GM23338 (cell line): Measurements from ENCODE around the gene SOAT1. TPM values are rescaled to one million over a fixed set of nuclear protein-coding genes. Genes with fewer than 3 reads are reported as not detected.

Source experiments
- ATAC-seq: fragments of 200-7000 bp; cut with Tn5 transposase; 3 replicates; pipeline ENCODE4 v1.9.1; 2020
- DNase-seq: peaks from one replicate; pipeline ENCODE4 v3.0.0-alpha.2; 2015; ENCODE audit warnings: low spot score
- H2AFZ ChIP-seq: fragments of 200-600 bp; sonication (generic); 2 replicates; pipeline ENCODE4 v1.8.0; 2016; ENCODE audit warnings: antibody characterized with exemption, mild to moderate bottlenecking, moderate library complexity
- H3F3A ChIP-seq: fragments of 200-600 bp; sonication (generic); replicated peaks from 2 replicates; pipeline ENCODE4 v1.8.0; 2017; ENCODE audit warnings: antibody characterized with exemption, mixed run types, low read depth
- H3K27ac ChIP-seq: fragments of 200-600 bp; sonication (generic); 2 replicates; pipeline ENCODE4 v1.6.1; 2016; ENCODE audit warnings: low read depth
- H3K27me3 ChIP-seq: fragments of 200-600 bp; sonication (generic); 2 replicates; pipeline ENCODE4 v1.8.0; 2016; ENCODE audit warnings: mild to moderate bottlenecking, mixed run types, moderate library complexity; ENCODE audit not compliant: insufficient read depth
- H3K36me3 ChIP-seq: fragments of 200-600 bp; sonication (generic); 2 replicates; pipeline ENCODE4 v1.8.0; 2016; ENCODE audit warnings: mild to moderate bottlenecking; ENCODE audit not compliant: insufficient read depth
- H3K4me1 ChIP-seq: fragments of 200-600 bp; sonication (generic); 2 replicates; pipeline ENCODE4 v1.8.0; 2016; ENCODE audit warnings: mild to moderate bottlenecking, moderate library complexity; ENCODE audit not compliant: insufficient read depth
- H3K4me2 ChIP-seq: fragments of 200-600 bp; sonication (generic); 2 replicates; pipeline ENCODE4 v1.7.1; 2017; ENCODE audit warnings: mixed run types
- H3K4me3 ChIP-seq: fragments of 200-600 bp; sonication (generic); 2 replicates; pipeline ENCODE4 v1.6.1; 2016; ENCODE audit warnings: mixed run types
- H3K79me2 ChIP-seq: fragments of 200-600 bp; sonication (generic); replicated peaks from 2 replicates; pipeline ENCODE4 v1.8.0; 2017; ENCODE audit warnings: mild to moderate bottlenecking; ENCODE audit not compliant: insufficient read depth
- H3K9me2 ChIP-seq: fragments of 200-600 bp; sonication (generic); 2 replicates; pipeline ENCODE4 v1.8.0; 2017; ENCODE audit not compliant: insufficient read depth
- H4K20me1 ChIP-seq: fragments of 200-600 bp; sonication (generic); replicated peaks from 2 replicates; pipeline ENCODE4 v1.8.0; 2017; ENCODE audit warnings: mild to moderate bottlenecking; ENCODE audit not compliant: insufficient read depth
- H3K27ac Mint-ChIP-seq: 2 replicates; pipeline ENCODE4 v1.8.0; 2020; ENCODE audit warnings: inconsistent platforms, mild to moderate bottlenecking, moderate library complexity, mixed read lengths
- H3K27me3 Mint-ChIP-seq: 3 replicates; pipeline ENCODE4 v1.8.0; 2022; ENCODE audit warnings: low read depth, mild to moderate bottlenecking, moderate library complexity, mixed read lengths, inconsistent platforms; ENCODE audit not compliant: insufficient read depth, poor library complexity
- H3K36me3 Mint-ChIP-seq: 3 replicates; pipeline ENCODE4 v1.8.0; 2021; ENCODE audit warnings: low read depth, mild to moderate bottlenecking, inconsistent platforms, moderate library complexity, mixed read lengths
- H3K4me1 Mint-ChIP-seq: 3 replicates; pipeline ENCODE4 v1.8.0; 2020; ENCODE audit warnings: mild to moderate bottlenecking, inconsistent platforms, mixed read lengths
- H3K4me3 Mint-ChIP-seq: 3 replicates; pipeline ENCODE4 v1.8.0; 2021; ENCODE audit warnings: moderate library complexity, mild to moderate bottlenecking, inconsistent platforms, mixed read lengths
- H3K9me3 Mint-ChIP-seq: 3 replicates; pipeline ENCODE4 v1.8.0; 2020; ENCODE audit warnings: moderate library complexity, mild to moderate bottlenecking, inconsistent platforms, mixed read lengths
- CREB1 ChIP-seq: fragments of 250-450 bp; sonication (Bioruptor Pico); IDR thresholded peaks from 2 replicates; pipeline ENCODE4 v1.5.0; 2020; ENCODE audit warnings: low read depth, mild to moderate bottlenecking, moderate library complexity
- CTCF ChIP-seq, 2 experiments: fragments of 200-600 bp in 1 of 2; sonication (generic) in 1 of 2; conservative IDR thresholded peaks; 2 replicates each; pipeline versions ENCODE4 v1.5.1 to v1.6.1; 2016 to 2017; ENCODE audit warnings: antibody characterized with exemption in 2 of 2, low read depth in 2 of 2, mild to moderate bottlenecking in 2 of 2, moderate library complexity in 1 of 2
- ETS1 ChIP-seq: IDR thresholded peaks from 2 replicates; pipeline ENCODE4 v1.6.1; 2016; ENCODE audit warnings: antibody characterized with exemption
- JUNB ChIP-seq: IDR thresholded peaks from one replicate; pipeline ENCODE4 v1.6.1; 2016; ENCODE audit warnings: antibody characterized with exemption; ENCODE audit not compliant: unreplicated experiment
- NANOG ChIP-seq: IDR thresholded peaks from 2 replicates; pipeline ENCODE4 v1.6.1; 2016; ENCODE audit warnings: antibody characterized with exemption, borderline replicate concordance
- POLR2AphosphoS5 ChIP-seq: IDR thresholded peaks from 2 replicates; pipeline ENCODE4 v1.6.1; 2016; ENCODE audit warnings: antibody characterized with exemption, low read depth
- REST ChIP-seq: IDR thresholded peaks from one replicate; pipeline ENCODE4 v1.6.1; 2018; ENCODE audit warnings: antibody characterized with exemption; ENCODE audit not compliant: unreplicated experiment
- STAT1 ChIP-seq: IDR thresholded peaks from one replicate; pipeline ENCODE4 v1.6.1; 2016; ENCODE audit warnings: antibody characterized with exemption; ENCODE audit not compliant: unreplicated experiment
- ZNF331 ChIP-seq: fragments of 250-450 bp; sonication (Bioruptor Pico); IDR thresholded peaks from 2 replicates; pipeline ENCODE4 v1.5.0; 2020; ENCODE audit warnings: low read depth, mild to moderate bottlenecking, moderate library complexity
- ZNF462 ChIP-seq: fragments of 250-450 bp; sonication (Bioruptor Pico); IDR thresholded peaks from 2 replicates; pipeline ENCODE4 v1.5.0; 2020; ENCODE audit warnings: mild to moderate bottlenecking, moderate library complexity
- polyA plus RNA-seq: library from polyadenylated mRNA; unstranded; fragments of >200 nt; fragmentation: Nextera tagmentation; extraction: Ambion mirVana; gene quantifications from 2 replicates; pipeline ENCODE4 v1.2.1, GENCODE V29; 2016
- total RNA-seq: library from RNA; depleted of rRNA; stranded (reverse); fragments of >200 nt; shearing (Covaris generic); gene quantifications from 2 replicates; pipeline ENCODE4 v1.2.3, GENCODE V29; 2014

Gene SOAT1
- total and polyA plus RNA-seq, 2 experiments from 2014 or later: 1.3 to 2.6 TPM

GRCh38 chr1:179264507-179264906 lies 29.1 kb upstream of the SOAT1 start:
- no peaks in the 10 kb centered on the region for H3K9me3 Mint-ChIP-seq
- H3K27ac Mint-ChIP-seq: no peak overlapping the region
- H3K36me3 Mint-ChIP-seq: no peaks in the 10 kb centered on the region
- Histone ChIP-seq H4K20me1 (no peaks in the 10 kb centered on the region), H2AFZ (no peak overlapping the region), H3K4me1 (no peaks in the 10 kb centered on the region), H3K4me3 (no peak overlapping the region), H3K36me3 (no peaks in the 10 kb centered on the region), H3K79me2 (no peaks in the 10 kb centered on the region), H3F3A (no peaks in the 10 kb centered on the region), H3K9me2 (no peaks in the 10 kb centered on the region), H3K27ac (no peak overlapping the region), H3K4me2 (no peak overlapping the region), H3K27me3 (no peaks in the 10 kb centered on the region)
- H3K27me3 Mint-ChIP-seq: no peaks in the 10 kb centered on the region
- no peak overlapping the region for H3K4me3 Mint-ChIP-seq
- no peak for ATAC-seq
- no peak for TF ChIP-seq ZNF462 (CRISPR knock-in tag)
- no peak for TF ChIP-seq CREB1 (CRISPR knock-in tag)
- TF ChIP-seq CTCF (conservative IDR thresholded peaks at IDR 0.05; ENCODE audit: low read depth in 2 of 2): no peak
- no peak for TF ChIP-seq POLR2AphosphoS5
- no peak for TF ChIP-seq ETS1
- TF ChIP-seq ZNF331 (CRISPR knock-in tag): no peak
- no peak for TF ChIP-seq STAT1
- TF ChIP-seq REST: no peak
- no peak for TF ChIP-seq NANOG
- no peak for TF ChIP-seq JUNB
- H3K4me1 Mint-ChIP-seq: peaks cover 5% of the 10 kb centered on the region; the same call in 2 of the 3 replicates
- DNase-seq: no peak
